MM.1S (cell line): Measurements from ENCODE around the gene WASL.

Experiments used
- CTCF ChIP-seq: fragments of 300-600 bp; sonication (generic); IDR thresholded peaks from 2 replicates; pipeline ENCODE4 v1.5.1; 2016; ENCODE audit warnings: antibody characterized with exemption, low read length, mixed read lengths
- EZH2 ChIP-seq: fragments of 300-600 bp; sonication (generic); optimal IDR thresholded peaks from 2 replicates; pipeline ENCODE3; 2017; ENCODE audit warnings: low read depth, mild to moderate bottlenecking, antibody characterized with exemption, low read length, mixed read lengths
- EZH2phosphoT487 ChIP-seq: fragments of 300-600 bp; sonication (generic); IDR thresholded peaks from 2 replicates; pipeline ENCODE4 v1.6.1; 2018; ENCODE audit warnings: antibody characterized with exemption, low read length

- TF ChIP-seq EZH2 (no peak), CTCF (no peak), EZH2phosphoT487 (no peak)
These were observed 22.5 kb upstream of the WASL start for GRCh38 chr7:123771256-123771655.
